Measurements from ENCODE around the gene GPC5. TPM values are rescaled to one million over a fixed set of nuclear protein-coding genes. Genes with fewer than 3 reads are reported as not detected.

The GPC5 gene
- total and polyA plus RNA-seq, 2 of the 13 experiments (the other 11 are each of a cell fraction or from before 2014, with no cell fraction given), result 0.02 to 0.07 TPM

DNA sequence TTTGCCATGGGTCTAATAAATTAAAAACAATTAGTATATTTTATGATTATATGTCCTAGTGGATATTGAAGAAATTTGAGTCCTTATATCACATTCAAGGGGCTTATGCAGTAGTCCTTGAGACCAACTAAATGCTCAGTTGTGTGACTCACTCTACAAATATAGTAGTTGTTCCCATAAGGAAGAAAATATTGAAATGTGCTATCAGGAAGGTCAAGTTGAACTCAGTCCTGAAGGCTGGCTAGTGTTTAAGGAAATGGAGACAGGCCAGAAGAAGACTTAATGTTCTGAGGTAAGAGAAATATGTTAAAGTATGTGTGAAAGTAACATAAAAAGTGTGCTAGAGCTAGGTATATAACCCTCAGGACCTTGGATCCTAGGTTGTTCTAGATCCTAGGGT is 1062.1 kb downstream of the GPC5 start:
- in situ Hi-C loops (cut with HindIII; ENCODE audit: extremely low pct_ligation_motif_present, low pct_unique_long_range_greater_than_20kb) (no loop called here), intact Hi-C loops (cut with micrococcal nuclease; ENCODE audit: unreplicated experiment) (no loop called here)
- H3K4me2 ChIP-seq (ENCODE audit: low read depth, low read length), result no peak overlapping the region
- FAIRE-seq, result no peak
- no peak for TF ChIP-seq STAT5B (CRISPR knock-in tag; IDR thresholded peaks at IDR 0.05)
- no peak for TF ChIP-seq YY1 (IDR thresholded peaks at IDR 0.05; ENCODE audit: insufficient read depth, insufficient replicate concordance, low read depth, low read length)
- no peak for TF ChIP-seq HOXA5 (CRISPR knock-in tag; IDR thresholded peaks at IDR 0.05)
- TF ChIP-seq NPAS2 (CRISPR knock-in tag; IDR thresholded peaks at IDR 0.05; ENCODE audit: borderline replicate concordance), result no peak
- no peak for TF ChIP-seq ZNF20 (CRISPR knock-in tag; IDR thresholded peaks at IDR 0.05)
- TF ChIP-seq ZNF660 (CRISPR knock-in tag; IDR thresholded peaks at IDR 0.05; ENCODE audit: borderline replicate concordance, low read depth), result no peak
- TF ChIP-seq ZBTB26 (CRISPR knock-in tag; IDR thresholded peaks at IDR 0.05; ENCODE audit: borderline replicate concordance), result no peak
- no peak for TF ChIP-seq ZNF720 (CRISPR knock-in tag; IDR thresholded peaks at IDR 0.05)
- no peak for TF ChIP-seq HNRNPL (IDR thresholded peaks at IDR 0.05; ENCODE audit: low read depth, low read length)
- TF ChIP-seq ZNF329 (CRISPR knock-in tag; IDR thresholded peaks at IDR 0.05; ENCODE audit: low read depth), result no peak
- TF ChIP-seq SUZ12 (IDR thresholded peaks at IDR 0.05; ENCODE audit: low read depth, low read length), result no peak
- TF ChIP-seq ZNF841 (CRISPR knock-in tag; IDR thresholded peaks at IDR 0.05; ENCODE audit: borderline replicate concordance), result no peak
- no peak for TF ChIP-seq ZNF740 (CRISPR knock-in tag; IDR thresholded peaks at IDR 0.05)
- no peak for TF ChIP-seq KLF12 (CRISPR knock-in tag; IDR thresholded peaks at IDR 0.05; ENCODE audit: borderline replicate concordance)
- ATAC-seq, result no peak
- no TSS peak for BruUV-seq (replicated peaks)
- H4K20me1 ChIP-seq (ENCODE audit: insufficient read depth, low read length), result no peaks in the 10 kb centered on the region
- H3K27me3 ChIP-seq (ENCODE audit: control insufficient read depth in 1 of 2, insufficient read depth in 2 of 2, low read length in 2 of 2), result no peaks in the 10 kb centered on the region
- H3K36me3 ChIP-seq (replicated peaks in 1 of 2; ENCODE audit: control insufficient read depth in 1 of 2, insufficient read depth in 2 of 2, low read length in 2 of 2), result no peaks in the 10 kb centered on the region
- CTCF ChIA-PET (ENCODE audit: low intra/inter-chr PET ratio, low total read pairs), result no interaction called here
- H3K9ac ChIP-seq (ENCODE audit: insufficient read depth, low read depth, low read length), result no peak overlapping the region
- H3K79me2 ChIP-seq (ENCODE audit: insufficient read depth, low read length), result no peaks in the 10 kb centered on the region
- POLR2A ChIA-PET, result no interaction called here
- no peak overlapping the region for H3K4me3 ChIP-seq (replicated peaks in 1 of 3; ENCODE audit: insufficient read depth in 1 of 3, low read depth in 2 of 3, low read length in 3 of 3)
- H3K4me1 ChIP-seq (ENCODE audit: insufficient read depth, low read length), result no peaks in the 10 kb centered on the region
- H2AFZ ChIP-seq (ENCODE audit: low read length), result no peak overlapping the region
- no peak overlapping the region for H3K27ac ChIP-seq (ENCODE audit: extremely low read length, insufficient read depth, low read length)
- no peaks in the 10 kb centered on the region for H3K9me3 ChIP-seq (ENCODE audit: low read length)
- DNase-seq (ENCODE audit: low spot score), result no peak

All from HepG2 (cell line).